ENCODE measurements around the gene TNNI2.

DNA sequence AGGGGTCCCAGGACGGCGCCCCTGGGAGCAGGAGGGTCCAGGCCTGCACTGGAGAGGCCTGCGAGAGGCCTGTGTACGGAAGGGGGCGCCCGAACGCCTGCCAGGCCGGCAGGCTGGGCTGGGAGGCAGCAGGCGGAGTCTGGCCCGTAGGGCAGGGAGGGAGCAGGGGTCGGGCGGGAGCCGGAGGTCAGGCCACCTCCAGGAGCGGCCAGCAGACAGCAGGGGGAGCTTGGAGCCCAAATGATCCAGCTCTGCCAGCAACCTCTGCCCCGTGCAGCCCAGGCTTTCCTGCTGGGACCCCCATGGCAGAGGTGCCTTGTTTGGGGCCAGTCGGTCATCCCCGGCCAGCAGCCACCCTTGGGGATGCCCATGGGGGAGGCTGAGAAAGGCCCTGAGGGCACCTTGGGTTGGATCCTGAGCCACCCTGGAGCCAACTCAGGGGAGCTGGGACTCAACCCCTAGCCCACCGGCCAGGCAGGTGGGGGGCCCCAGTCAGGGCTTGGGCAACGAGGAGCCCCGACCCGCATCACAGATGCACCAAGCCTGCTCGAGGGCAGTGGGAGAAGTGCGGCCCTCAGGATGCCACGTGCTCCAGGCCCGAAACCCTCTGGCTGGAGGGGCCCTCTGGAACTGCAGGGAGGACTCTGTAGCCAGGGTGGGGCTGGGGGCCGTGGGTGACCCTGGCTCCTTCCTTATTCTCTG lies 13.6 kb upstream of the TNNI2 start:
- TF ChIP-seq, protein P1, sequence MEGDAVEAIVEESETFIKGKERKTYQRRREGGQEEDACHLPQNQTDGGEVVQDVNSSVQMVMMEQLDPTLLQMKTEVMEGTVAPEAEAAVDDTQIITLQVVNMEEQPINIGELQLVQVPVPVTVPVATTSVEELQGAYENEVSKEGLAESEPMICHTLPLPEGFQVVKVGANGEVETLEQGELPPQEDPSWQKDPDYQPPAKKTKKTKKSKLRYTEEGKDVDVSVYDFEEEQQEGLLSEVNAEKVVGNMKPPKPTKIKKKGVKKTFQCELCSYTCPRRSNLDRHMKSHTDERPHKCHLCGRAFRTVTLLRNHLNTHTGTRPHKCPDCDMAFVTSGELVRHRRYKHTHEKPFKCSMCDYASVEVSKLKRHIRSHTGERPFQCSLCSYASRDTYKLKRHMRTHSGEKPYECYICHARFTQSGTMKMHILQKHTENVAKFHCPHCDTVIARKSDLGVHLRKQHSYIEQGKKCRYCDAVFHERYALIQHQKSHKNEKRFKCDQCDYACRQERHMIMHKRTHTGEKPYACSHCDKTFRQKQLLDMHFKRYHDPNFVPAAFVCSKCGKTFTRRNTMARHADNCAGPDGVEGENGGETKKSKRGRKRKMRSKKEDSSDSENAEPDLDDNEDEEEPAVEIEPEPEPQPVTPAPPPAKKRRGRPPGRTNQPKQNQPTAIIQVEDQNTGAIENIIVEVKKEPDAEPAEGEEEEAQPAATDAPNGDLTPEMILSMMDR (conservative IDR thresholded peaks at IDR 0.05; ENCODE audit: low read length) = peak; percentile 76
- TF ChIP-seq EZH2phosphoT487 (IDR thresholded peaks at IDR 0.05; ENCODE audit: borderline replicate concordance, low read depth, low read length) = no peak

Data from OCI-LY7 (cell line).